ENCODE measurements around the gene IL17REL.
"Not testable (repeated sequence)": the region's sequence is repeated elsewhere in the genome, so short reads cannot be mapped to it uniquely, and the experiment has no call there.

Gene IL17REL

DNA sequence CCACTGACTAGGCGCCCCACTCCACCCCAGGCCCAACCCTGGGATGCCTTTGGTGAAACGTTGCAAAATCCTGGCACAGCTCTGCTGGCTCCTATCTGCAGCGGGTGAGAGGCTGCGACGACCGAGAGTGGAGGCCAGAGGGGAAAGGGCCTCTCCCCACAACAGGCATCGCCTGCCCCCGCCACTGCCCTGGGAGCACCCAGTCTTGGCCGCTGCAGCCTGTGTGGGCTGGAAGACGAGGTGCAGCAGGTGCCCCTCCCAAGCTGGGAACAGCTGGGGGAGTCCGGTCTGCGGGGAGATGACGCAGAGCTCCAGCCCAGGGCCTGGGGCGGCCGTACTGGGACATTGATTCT lies 56.2 kb downstream of the IL17REL start:
- no peak for DNase-seq (ENCODE audit: low spot score)

DNA sequence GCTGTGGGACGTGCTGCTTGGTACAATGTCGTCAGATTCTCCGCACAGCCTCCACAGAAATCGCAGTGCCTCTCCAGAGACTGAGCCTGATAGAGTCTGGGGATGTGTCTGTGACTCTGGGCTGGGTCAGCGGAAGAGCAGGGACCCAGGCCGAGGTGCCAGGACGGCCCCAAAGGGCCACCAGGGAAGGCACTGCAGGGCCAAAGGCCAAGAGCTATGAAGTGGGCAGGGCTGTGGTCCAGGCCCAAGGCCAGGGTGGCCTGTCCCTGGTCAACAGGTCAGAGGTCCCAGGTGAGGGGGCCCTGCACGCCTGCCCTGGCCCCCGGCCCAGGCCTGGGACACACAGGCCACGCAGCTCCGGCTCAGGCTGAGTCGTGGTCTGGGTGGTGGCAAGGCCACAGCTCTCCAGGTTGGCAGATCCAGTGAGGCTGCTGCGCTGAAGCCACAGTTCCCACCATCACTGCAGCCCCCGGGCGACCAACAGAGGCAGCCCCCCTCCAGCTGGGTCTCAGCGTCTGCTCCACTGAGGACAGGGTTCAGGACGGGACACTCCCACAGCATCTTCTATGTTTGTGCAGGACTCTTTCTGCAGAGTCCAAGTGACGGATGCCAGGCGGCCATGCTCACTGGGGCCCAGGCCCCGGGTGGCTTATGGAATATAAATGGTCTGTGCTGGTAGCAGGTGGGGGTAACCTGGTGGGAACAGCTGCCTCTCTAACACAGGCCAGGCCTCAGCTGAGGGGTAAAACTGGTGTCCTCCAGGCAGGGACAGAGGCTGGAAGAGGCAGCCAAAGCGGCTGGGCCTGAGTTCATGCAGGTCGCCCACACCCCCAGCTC lies 56.8 kb downstream of the IL17REL start:
- DNase-seq (ENCODE audit: low spot score): no peak

DNA sequence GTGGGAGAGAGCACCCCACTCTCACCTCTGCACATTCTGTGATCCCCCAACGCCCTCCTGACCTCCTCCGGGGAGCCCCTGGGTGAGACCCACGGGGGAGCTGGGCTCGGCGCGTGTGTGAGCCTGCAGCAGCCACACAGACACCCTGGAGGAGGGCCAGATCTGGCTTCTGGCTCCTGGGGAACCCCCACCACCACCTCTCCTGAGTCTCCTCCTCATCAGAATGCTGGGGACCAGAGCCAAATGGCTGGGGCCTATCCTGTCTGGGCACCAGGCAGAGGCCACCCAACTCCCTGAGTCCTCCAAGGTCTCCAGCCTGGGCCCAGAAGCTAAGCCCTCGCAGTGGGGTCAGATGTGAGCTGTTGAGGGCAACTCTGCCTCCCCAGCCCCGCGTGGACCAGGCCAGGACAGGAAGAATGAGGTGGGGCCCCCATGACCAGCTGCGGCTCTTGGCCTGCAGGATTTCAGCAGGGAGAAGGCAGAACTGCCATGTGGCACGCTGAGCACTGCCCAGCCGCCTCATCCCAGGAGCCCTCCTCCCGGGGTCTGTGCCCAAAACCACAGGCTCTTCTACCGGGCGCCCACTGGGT lies 57.5 kb downstream of the IL17REL start:
- DNase-seq (ENCODE audit: low spot score): no peak

DNA sequence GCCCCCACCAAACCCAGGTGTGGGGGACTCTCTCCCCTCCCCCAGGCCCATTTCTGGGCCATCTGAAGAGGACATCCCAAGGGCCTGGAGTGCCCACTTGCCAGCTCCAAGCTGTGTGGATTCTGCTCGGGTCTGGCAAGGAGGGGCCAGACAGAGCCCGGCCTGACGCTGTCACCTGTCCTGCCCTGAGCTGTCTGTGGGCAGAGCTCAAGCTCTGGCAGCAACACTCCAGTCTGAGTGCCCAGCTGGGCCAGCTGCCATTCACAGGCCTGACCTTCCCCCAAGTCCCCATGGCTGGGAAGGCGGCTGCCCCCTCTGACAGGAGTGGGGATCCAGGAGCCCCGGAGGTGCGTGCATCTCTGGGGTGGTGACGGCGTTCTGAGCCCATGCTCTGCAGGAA lies 58.2 kb downstream of the IL17REL start:
- DNase-seq (ENCODE audit: low spot score): no peak

DNA sequence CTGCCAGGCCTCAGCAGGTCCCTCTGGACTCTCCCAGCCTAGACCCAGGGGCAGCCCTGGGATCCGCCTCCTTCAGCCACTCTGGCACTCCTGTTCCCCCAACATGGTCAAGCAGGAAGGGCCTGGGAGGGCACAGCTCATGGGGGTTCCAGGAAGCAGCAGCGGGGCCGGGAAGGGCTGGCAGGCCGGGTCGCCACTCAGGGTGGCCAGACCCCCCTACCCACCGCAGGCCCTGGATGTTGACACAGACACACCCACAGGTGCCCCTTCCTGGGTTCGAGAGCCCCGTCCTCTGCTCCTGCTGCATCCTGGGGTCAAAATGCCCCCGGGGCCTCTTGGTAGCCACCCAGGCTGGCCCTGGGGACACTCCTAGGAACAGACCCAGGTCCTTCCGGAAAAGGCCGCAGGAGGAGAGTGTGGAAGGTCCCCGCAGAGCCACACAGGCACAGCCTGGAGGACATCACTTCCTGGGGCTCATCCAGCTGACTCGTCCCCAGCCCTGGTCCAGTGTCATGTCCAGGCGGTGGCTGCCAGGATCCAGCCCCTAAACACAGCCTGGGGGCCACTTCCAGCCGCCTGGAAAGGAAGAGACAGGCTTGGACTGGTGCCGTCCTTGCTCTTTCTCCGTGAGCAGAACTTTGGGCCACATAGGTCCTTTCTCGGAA lies 58.8 kb downstream of the IL17REL start:
- DNase-seq (ENCODE audit: low spot score): no peak

DNA sequence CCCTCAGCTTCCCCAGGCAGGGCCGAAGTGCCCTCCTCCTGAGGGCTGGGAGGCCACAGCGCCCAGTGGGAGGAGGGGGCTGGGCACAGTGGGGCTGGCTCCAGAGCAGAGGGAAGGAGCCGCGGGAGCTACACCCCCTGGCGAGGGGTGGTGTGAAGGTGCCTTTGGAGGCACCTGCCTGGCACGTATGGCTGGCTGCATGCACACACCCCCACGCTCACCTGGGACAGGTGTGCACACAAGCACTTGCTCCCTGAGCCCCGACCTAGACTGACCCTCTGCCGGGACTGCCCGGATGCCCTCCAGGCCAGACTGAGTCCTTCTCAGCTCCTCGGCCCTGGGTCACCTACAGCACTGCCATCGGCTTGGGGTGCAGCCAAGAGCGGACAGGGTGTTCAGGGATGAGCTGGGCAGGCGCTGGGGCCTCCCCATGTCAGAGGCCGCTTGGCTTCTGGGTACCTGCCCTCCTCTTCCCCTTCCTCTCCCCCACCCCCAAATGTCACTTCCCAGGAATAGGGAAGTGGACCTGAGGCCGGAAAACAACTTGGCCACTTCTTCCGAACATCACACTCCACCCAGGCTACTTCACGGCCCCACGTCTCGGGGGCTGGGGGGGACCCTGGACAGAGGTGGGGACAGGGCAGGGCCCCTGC lies 59.4 kb downstream of the IL17REL start:
- no peak for DNase-seq (ENCODE audit: low spot score)

DNA sequence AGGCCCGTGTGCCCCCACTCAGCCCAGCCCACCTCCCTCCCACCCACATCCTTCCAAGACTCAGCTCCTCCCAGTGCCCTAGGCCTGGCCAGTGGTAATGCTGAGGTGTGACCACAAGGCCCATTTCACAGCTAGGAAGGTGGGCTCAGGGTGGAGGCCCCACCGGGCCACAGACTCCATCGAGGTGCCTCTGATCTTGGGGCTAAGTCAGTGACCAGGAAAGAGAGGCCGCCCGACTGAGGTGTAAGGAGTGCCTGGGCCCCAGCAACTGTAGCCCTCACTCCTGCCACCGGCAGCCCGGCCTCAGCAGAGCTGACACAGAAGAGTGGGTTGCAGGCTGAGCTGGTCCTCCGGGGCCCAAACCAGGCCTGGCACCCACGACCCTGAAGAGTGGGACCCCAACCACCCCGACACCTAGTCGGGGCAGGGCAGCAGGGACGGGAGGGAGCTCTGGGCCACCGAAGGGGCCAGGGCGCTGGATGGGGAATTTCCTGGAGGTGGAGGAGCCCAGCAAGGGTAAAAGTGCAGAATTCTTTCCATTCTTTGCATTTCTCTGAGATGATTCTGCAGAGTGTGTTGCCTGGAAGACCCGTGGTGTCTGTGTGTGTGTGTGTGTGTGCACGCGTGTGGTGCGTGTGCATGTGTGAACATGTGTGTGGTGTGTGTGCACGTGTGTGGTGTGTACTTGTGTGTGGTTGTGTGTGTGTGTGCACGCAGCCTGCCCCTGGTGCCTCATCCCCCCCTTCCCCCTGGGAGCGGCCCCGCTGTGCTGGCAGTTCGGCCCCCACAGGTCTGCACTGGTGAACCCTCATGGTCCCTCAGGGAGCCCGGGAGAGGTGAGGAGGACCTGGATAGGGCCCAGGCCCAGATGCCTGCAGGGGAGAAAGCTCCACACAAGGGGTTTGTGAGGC lies 60.3 kb downstream of the IL17REL start:
- DNase-seq (ENCODE audit: low spot score): no peak

DNA sequence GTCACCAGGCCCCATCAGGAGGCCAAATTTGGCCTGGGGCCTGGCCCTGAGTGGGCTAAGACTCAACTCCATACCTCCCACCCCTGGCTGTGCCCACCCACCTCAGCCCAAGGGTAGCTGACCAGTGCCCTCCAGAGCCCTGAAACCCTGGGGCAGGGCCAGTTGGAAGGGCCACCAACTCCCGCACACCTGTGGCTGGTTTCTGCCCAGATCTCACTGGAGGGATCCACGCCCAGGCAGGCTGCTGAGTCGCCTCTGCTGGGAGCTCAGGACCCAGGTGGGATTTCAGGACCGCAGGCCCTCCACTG lies 60.9 kb downstream of the IL17REL start:
- DNase-seq (ENCODE audit: low spot score): no peak

DNA sequence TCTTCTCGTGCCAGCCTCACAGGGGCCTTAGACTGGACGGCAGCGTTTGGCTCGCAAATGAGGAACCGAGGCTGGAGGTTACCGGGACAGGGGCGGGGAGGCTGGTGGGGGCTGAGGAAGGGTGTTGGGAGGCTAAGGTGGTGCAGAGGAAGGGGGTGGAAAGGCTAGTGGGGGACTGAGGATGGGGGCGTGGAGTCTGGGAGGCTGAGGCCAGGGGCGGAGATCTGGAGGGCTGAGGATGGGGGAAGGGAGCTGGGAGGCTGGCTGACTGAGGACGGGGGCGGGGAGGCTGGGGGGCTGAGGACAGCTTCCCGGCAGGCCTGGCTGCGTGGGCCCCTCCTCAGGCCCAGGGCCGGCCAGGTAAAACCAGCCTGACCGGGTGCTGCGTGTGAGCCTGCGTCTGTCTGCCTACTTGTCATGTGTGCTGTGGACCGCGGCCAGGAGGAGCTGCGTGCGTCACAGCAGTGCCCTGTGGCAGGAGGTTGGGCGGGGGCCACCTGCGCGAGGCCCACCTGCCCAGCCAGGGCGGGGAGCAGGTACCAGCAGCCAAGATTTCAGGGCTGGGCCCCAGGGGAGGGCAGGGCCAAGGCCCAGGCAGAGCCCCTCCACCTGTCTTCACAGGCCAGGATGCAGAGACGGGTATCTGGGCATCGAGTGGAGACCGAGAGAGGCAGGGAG lies 61.4 kb downstream of the IL17REL start:
- DNase-seq (ENCODE audit: low spot score): no peak

DNA sequence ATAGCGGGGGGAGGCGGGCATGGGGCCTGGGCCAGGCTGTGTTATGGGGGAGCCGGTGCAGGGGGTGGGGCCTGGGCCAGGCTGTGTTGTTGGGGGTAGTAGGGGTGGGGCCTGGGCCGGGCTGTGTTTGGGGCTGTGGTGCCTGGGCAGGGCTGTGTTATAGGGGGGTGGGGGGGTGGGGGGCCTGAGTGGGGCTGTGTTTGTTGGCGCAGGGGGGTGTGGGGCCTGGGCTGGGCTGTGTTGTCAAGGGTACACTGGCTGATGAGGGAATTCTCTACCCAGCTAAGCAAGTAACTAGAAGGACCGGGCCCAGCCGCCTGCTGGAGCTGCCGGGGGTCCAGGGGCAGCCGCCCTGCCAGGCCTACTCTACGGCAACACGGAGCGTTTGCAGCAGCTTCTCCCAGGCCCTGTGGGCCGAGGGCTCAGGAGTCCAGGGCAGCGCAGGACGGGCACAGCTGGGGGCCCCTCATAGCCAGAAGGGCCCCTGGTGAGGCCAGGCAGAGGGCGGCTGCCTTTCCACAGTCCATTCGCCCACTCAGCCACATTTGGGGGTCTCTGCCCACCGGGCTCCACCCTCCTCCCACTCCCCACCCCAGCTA lies 62.1 kb downstream of the IL17REL start:
- no peak for DNase-seq (ENCODE audit: low spot score)

DNA sequence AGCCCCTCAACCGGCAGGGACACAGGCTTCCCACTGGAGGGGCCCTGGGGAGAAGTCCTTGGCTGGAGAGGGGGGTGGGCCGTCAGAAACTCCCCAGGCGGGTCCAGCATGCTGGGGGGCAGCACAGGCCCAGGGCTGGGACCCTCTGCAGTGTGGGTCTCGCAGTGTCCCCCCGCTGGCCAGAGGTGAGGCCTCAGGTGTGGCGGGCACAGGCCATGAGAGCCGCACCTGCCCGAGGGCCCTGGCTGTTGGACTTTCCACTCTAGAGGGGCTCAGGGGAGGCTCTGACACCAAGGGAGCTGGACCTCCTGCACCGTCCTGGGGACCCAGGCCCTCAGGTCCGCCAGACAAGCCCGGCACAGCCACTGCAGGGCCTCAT lies 62.7 kb downstream of the IL17REL start:
- DNase-seq (ENCODE audit: low spot score): no peak

DNA sequence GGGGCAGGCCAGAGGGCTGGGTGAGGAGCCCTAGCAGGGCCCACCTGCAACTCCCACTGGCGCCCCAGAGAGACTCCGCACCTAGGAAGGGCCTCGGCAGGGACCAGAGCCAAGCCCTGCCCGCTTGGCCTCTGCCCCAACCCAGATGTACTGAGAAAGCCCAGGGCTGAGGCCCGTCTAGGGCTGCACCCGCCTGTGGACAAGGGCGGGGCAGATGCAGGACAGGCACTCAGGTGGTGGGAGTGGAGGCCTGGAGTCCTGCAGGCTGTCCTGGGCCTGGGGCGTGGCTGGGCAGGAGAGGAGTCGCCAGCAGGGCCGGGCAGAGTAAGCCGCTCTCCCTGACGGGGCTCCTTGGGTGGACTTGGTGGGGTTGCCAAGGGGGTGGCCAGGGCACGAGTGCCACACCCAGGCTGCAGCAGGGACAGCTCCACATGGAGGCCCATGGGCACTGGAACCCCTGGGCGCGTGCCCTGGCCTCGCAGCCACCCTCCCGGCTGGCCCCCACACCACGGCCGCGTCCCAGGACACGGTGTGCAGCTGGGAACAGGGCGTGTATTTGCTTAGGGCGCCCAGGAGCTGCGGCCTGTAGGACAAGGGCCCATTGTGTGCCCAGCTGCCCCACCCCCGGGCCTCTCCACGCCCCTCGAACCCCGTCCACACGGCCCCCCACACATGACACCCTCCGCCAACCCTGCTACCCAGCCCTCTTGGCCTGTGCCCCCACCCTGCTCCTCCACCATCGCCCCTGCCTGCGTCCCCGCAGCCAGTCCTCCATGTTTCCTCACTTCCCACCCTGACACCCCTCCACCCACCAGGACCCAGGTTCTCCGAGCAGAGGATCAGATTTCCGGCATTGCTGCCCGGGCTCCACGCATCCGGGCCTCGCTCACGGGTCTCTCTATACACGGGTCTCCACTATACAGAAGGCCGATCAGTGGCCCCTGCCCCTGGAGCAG lies 63.3 kb downstream of the IL17REL start:
- no peak for DNase-seq (ENCODE audit: low spot score)

DNA sequence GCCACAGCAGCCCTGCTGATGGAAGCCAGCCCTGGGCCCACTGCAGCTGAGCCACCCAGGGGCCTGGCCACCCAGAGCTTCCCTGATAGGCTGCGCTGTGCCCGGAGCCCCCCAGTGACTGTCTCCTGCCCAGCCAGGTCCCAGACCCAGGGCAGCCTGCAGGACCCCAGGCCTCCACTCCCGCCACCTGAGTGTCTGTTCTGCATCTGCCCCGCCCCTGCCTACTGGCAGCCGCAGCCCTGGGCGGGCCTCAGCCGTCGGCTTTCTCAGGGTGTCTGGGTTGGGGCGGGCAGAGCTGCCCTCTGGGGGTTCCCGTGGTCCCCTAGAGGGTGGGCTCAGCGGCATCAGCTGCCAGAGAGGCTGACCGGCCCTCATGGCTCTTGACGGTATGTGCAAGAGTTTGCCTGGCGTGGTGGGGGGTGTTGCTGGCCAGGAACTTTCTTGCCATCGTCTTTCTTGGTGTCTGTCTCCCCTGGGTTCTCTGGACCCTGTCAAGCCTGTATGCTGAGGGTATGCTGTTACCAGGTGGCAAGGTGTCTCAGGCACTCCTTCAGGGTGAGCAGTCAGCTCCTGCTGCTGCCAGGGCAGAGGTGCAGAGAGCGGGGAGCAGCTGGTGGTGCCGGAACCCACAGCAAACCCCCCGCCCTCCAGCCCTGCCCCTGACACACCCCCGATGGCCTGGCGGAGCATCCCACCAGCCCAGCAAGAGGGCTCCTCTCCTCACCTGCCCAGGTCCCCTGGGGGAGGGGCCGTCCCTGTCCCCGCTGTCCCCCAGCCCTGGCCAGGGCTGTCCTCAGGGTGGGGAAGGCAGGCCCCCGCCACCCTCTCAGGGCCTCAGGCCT lies 64.2 kb downstream of the IL17REL start:
- DNase-seq (ENCODE audit: low spot score): no peak

DNA sequence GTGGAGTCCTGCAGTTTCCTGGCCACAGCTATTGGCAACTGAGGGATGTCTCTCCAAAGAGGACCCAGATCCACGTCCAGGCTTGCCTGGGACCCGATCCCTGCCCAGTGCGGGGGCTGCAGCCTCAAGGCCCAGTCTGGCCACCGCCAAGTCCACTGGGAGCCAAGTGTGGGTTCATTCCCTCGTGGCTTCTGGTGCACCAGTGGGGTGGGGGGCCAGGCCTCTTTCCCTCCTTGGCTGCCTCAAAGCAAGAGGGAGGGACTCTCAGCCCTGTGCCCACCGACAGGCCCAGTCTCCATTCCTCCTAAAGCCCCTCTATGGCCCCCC lies 65.3 kb downstream of the IL17REL start:
- DNase-seq (ENCODE audit: low spot score): no peak

DNA sequence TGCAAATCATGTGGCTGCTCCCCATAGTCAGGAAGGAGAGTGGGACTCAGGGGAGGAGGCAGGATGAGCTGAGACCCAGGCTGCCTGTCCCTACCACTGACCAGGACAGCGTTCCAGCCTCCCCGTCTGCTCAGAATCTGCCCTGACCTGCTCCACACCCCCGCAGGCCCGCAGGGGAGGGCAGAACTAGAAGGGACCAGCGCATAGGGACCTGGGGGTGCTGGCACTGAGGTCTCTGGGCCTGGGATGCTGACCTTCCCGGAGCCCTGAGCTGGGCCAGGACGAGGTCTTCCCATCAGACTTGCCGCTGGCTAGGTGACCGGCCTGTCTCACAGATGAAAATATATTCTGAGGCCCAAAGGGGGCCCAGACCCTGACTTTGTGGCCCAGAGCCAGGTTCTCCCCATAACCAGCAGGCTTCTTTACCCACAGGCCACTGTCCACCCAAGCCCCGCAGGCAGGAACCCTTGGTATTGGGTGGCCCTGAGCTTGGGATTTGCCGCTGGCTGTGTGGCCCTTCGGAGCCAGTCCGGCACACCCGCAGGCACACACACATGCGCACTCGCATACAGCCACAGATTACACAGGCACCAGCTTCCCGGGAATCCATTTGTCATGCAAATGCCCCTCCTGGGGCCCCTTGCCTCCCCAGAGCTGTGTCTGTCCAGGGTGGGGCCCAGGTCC lies 65.8 kb downstream of the IL17REL start:
- no peak for DNase-seq (ENCODE audit: low spot score)

DNA sequence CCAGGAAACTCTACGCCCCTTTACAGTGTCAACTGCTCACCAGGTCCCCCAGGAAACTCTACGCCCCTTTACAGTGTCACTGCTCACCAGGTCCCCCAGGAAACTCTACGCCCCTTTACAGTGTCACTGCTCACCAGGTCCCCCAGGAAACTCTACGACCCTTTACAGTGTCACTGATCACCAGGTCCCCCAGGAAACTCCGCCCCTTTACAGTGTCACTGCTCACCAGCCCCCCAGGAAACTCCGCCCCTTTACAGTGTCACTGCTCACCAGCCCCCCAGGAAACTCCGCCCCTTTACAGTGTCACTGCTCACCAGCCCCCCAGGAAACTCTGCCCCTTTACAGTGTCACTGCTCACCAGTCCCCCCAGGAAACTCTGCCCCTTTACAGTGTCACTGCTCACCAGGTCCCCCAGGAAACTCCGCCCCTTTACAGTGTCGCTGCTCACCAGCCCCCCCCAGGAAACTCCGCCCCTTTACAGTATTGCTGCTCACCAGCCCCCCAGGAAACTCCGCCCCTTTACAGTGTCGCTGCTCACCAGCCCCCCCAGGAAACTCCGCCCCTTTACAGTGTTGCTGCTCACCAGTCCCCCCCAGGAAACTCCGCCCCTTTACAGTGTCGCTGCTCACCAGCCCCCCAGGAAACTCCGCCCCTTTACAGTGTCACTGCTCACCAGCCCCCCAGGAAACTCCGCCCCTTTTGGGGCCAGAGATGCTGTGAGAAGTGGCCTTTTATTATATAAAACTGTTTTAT lies 67.3 kb downstream of the IL17REL start:
- DNase-seq (ENCODE audit: low spot score): not testable (repeated sequence)

All from hematopoietic multipotent progenitor cell treated with erythropoietin and hydrocortisone succinate and interleukin-3 and kit ligand, for 17 days (in vitro differentiated cells).